ENCODE measurements around the gene MED17.
"Not testable (repeated sequence)": the region's sequence is repeated elsewhere in the genome, so short reads cannot be mapped to it uniquely, and the experiment has no call there.

GRCh38 chr11:93745005-93745755 lies 38.9 kb upstream of the MED17 start:
- TF ChIP-seq CTCF (IDR thresholded peaks at IDR 0.05; ENCODE audit: insufficient read depth, low read length, poor library complexity, severe bottlenecking); EZH2phosphoT487 (conservative IDR thresholded peaks at IDR 0.05; ENCODE audit: low read length): not testable (repeated sequence)

Measured in SU-DHL-6 (cell line).